IMR-90 (cell line): ENCODE measurements around the gene MACF1. TPM values are rescaled to one million over a fixed set of nuclear protein-coding genes. Genes with fewer than 3 reads are reported as not detected.

Experiments
- ATAC-seq: fragments of 200-7000 bp; cut with Tn5 transposase; 2 replicates; pipeline ENCODE4 v1.9.1; 2020; ENCODE audit warnings: low read depth, mild to moderate bottlenecking, moderate library complexity
- BruUV-seq: library from RNA; stranded (reverse); fragments of 400-500 nt; replicated peaks from 2 replicates; lab custom pipeline; 2021; lab: Mats Ljungman, UMichigan
- CTCF ChIA-PET: fragments of 300-600 bp; formaldehyde crosslinking; extraction: SDS; loops from one replicate; lab custom pipeline; 2021; ENCODE audit warnings: antibody characterized with exemption; lab: Yijun Ruan, JAX
- POLR2A ChIA-PET: fragments of 300-600 bp; sonication (Branson Sonifier 250); formaldehyde crosslinking; loops from one replicate; lab custom pipeline; 2022; ENCODE audit warnings: antibody characterized with exemption; ENCODE audit not compliant: unreplicated experiment; lab: Charles Lee
- DNase-seq: peaks from one replicate; pipeline ENCODE4 v3.0.0; 2013
- H2AFZ ChIP-seq: replicated peaks from 2 replicates; pipeline ENCODE3; 2013; ENCODE audit warnings: low read length, mild to moderate bottlenecking; ENCODE audit not compliant: poor library complexity
- H2AK5ac ChIP-seq: 2 replicates; pipeline ENCODE4 v1.6.1; 2013; ENCODE audit warnings: low read depth, low read length, inconsistent platforms
- H2AK9ac ChIP-seq: replicated peaks from 2 replicates; pipeline ENCODE3; 2013; ENCODE audit warnings: mild to moderate bottlenecking, low read depth, low read length, moderate library complexity; ENCODE audit not compliant: poor library complexity
- H2BK120ac ChIP-seq: 2 replicates; pipeline ENCODE4 v1.6.1; 2013; ENCODE audit warnings: low read depth, low read length, inconsistent platforms
- H2BK15ac ChIP-seq: 3 replicates; pipeline ENCODE4 v1.6.1; 2013; ENCODE audit warnings: low read depth, low read length, inconsistent platforms
- H2BK20ac ChIP-seq: 2 replicates; pipeline ENCODE4 v1.6.1; 2013; ENCODE audit warnings: low read depth, mild to moderate bottlenecking, inconsistent platforms, low read length, moderate library complexity
- H2BK5ac ChIP-seq: 2 replicates; pipeline ENCODE4 v1.6.1; 2013; ENCODE audit warnings: mild to moderate bottlenecking, low read depth, low read length, inconsistent platforms; ENCODE audit not compliant: poor library complexity, severe bottlenecking
- H3K14ac ChIP-seq: replicated peaks from 2 replicates; pipeline ENCODE4 v1.6.1; 2013; ENCODE audit warnings: low read depth, low read length, inconsistent platforms
- H3K18ac ChIP-seq: 2 replicates; pipeline ENCODE4 v1.6.1; 2013; ENCODE audit warnings: low read depth, low read length, control low read depth
- H3K23ac ChIP-seq: 2 replicates; pipeline ENCODE4 v1.6.1; 2013; ENCODE audit warnings: low read depth, low read length, inconsistent platforms
- H3K27ac ChIP-seq: 2 replicates; pipeline ENCODE4 v1.5.1; 2013; ENCODE audit warnings: mild to moderate bottlenecking, control low read depth, low read length; ENCODE audit not compliant: insufficient read depth
- H3K27me3 ChIP-seq: 2 replicates; pipeline ENCODE4 v1.6.1; 2013; ENCODE audit warnings: low read length; ENCODE audit not compliant: control insufficient read depth, insufficient read depth
- H3K36me3 ChIP-seq: 2 replicates; pipeline ENCODE4 v1.6.1; 2013; ENCODE audit warnings: low read length, mixed read lengths; ENCODE audit not compliant: control insufficient read depth, insufficient read depth
- H3K4ac ChIP-seq: 2 replicates; pipeline ENCODE4 v1.6.1; 2013; ENCODE audit warnings: low read depth, low read length, inconsistent platforms
- H3K4me1 ChIP-seq: 2 replicates; pipeline ENCODE4 v1.6.1; 2013; ENCODE audit warnings: low read length, mixed read lengths; ENCODE audit not compliant: control insufficient read depth, insufficient read depth
- H3K4me2 ChIP-seq: 2 replicates; pipeline ENCODE4 v1.6.1; 2013; ENCODE audit warnings: low read depth, mild to moderate bottlenecking, control low read depth, low read length, moderate library complexity
- H3K4me3 ChIP-seq: 2 replicates; pipeline ENCODE4 v1.5.1; 2013; ENCODE audit warnings: low read depth, mild to moderate bottlenecking, control low read depth, low read length, moderate library complexity; ENCODE audit not compliant: insufficient read depth
- H3K56ac ChIP-seq: 2 replicates; pipeline ENCODE4 v1.6.1; 2013; ENCODE audit warnings: low read length, inconsistent platforms; ENCODE audit not compliant: insufficient read depth; ENCODE audit errors: extremely low read depth
- H3K79me1 ChIP-seq, 2 experiments: 2 replicates each; pipeline ENCODE4 v1.6.1; 2013; ENCODE audit warnings: low read length in 2 of 2, inconsistent platforms in 1 of 2, low read depth in 1 of 2
- H3K9ac ChIP-seq: 2 replicates; pipeline ENCODE4 v1.6.1; 2013; ENCODE audit warnings: low read depth, low read length, control low read depth
- H3K9me1 ChIP-seq: 2 replicates; pipeline ENCODE4 v1.6.1; 2013; ENCODE audit warnings: low read length, inconsistent platforms; ENCODE audit not compliant: insufficient read depth
- H3K9me3 ChIP-seq: 2 replicates; pipeline ENCODE4 v1.6.1; 2013; ENCODE audit warnings: low read length; ENCODE audit not compliant: control insufficient read depth, insufficient read depth
- H4K20me1 ChIP-seq: 2 replicates; pipeline ENCODE4 v1.6.1; 2013; ENCODE audit warnings: low read length, inconsistent platforms; ENCODE audit not compliant: insufficient read depth
- H4K5ac ChIP-seq: 2 replicates; pipeline ENCODE4 v1.6.1; 2013; ENCODE audit warnings: mild to moderate bottlenecking, low read depth, low read length, control low read depth
- H4K8ac ChIP-seq, 2 experiments: 2 replicates each; pipeline ENCODE4 v1.6.1; 2013; ENCODE audit warnings: low read depth in 2 of 2, low read length in 2 of 2, control low read depth in 1 of 2, inconsistent platforms in 1 of 2
- H4K91ac ChIP-seq: 2 replicates; pipeline ENCODE4 v1.6.1; 2013; ENCODE audit warnings: low read depth, low read length, inconsistent platforms; ENCODE audit not compliant: insufficient read depth
- CEBPB ChIP-seq: IDR thresholded peaks from 2 replicates; pipeline ENCODE4 v1.6.1; 2012; ENCODE audit warnings: low read depth, low read length, improper control_type of control experiment
- CHD1 ChIP-seq: IDR thresholded peaks from 2 replicates; pipeline ENCODE4 v1.6.1; 2012; ENCODE audit warnings: low read depth, low read length, improper control_type of control experiment
- FOS ChIP-seq: fragments of 150-350 bp; IDR thresholded peaks from 2 replicates; pipeline ENCODE4 v1.6.1; 2016; ENCODE audit warnings: low read depth, low read length
- MAFK ChIP-seq: IDR thresholded peaks from 2 replicates; pipeline ENCODE4 v1.6.1; 2012; ENCODE audit warnings: low read depth, low read length, improper control_type of control experiment
- MXI1 ChIP-seq: IDR thresholded peaks from 2 replicates; pipeline ENCODE4 v1.6.1; 2012; ENCODE audit warnings: low read depth, mild to moderate bottlenecking, low read length, moderate library complexity, borderline replicate concordance
- POLR2A ChIP-seq: IDR thresholded peaks from 2 replicates; pipeline ENCODE4 v1.6.1; 2012; ENCODE audit warnings: mild to moderate bottlenecking, low read depth, low read length
- RFX5 ChIP-seq: IDR thresholded peaks from 2 replicates; pipeline ENCODE4 v1.8.0; 2012; ENCODE audit warnings: low read depth, mild to moderate bottlenecking, low read length, moderate library complexity
- SMC3 ChIP-seq: fragments of 150-350 bp; IDR thresholded peaks from 2 replicates; pipeline ENCODE4 v1.6.1; 2016; ENCODE audit warnings: low read depth, mild to moderate bottlenecking, antibody characterized with exemption, low read length, moderate library complexity
- WGBS, 2 experiments: methylation state at CpG; one replicate each; pipeline versions ENCODE4 v1.1.5 to v1.1.7; 2013; ENCODE audit warnings: missing lambda C conversion rate in 2 of 2; ENCODE audit not compliant: insufficient read length in 1 of 2; ENCODE audit errors: extremely low coverage in 2 of 2; 5-methylcytosine and 5-hydroxymethylcytosine counted together
- dilution Hi-C: fragments of 300-500 bp; cut with HindIII; formaldehyde crosslinking; loops from one replicate; pipeline ENCODE4 v1.14.3; 2018; ENCODE audit warnings: low sequenced_read_pairs; ENCODE audit not compliant: unreplicated experiment
- in situ Hi-C: fragments of 300-500 bp; cut with MboI; formaldehyde crosslinking; loops from 3 replicates; pipeline ENCODE4 v1.14.3; 2019; ENCODE audit warnings: low sequenced_read_pairs, inconsistent platforms, mixed read lengths
- intact Hi-C: fragments of 100-400 bp; cut with micrococcal nuclease; formaldehyde crosslinking; loops from 2 replicates; pipeline ENCODE4 v1.10.0; 2022
- polyA plus RNA-seq, 3 experiments: library from polyadenylated mRNA; depleted of rRNA; stranded (reverse); fragments of >200 nt; gene quantifications; 2 replicates each; pipeline ENCODE4 v1.2.3, GENCODE V29; 2012; ENCODE audit warnings: low replicate concordance in 1 of 3
- total RNA-seq: library from RNA; depleted of rRNA; stranded (reverse); fragments of >200 nt; gene quantifications from 2 replicates; pipeline ENCODE4 v1.2.3, GENCODE V29; 2012
- TF ChIP-seq, protein P1 (sequence below): conservative IDR thresholded peaks from 2 replicates; pipeline ENCODE4 v1.5.1; 2012; ENCODE audit warnings: mild to moderate bottlenecking, low read depth, low read length, improper control_type of control experiment
- TF ChIP-seq, protein P2 (sequence below): fragments of 150-350 bp; IDR thresholded peaks from 2 replicates; pipeline ENCODE4 v1.6.1; 2017; ENCODE audit warnings: mild to moderate bottlenecking, antibody characterized with exemption, low read length, low read depth
- TF ChIP-seq, protein P3 (sequence below): fragments of 150-350 bp; IDR thresholded peaks from 2 replicates; pipeline ENCODE4 v1.6.1; 2016; ENCODE audit warnings: low read depth, mild to moderate bottlenecking, low read length, moderate library complexity, borderline replicate concordance

MACF1 gene
- total and polyA plus RNA-seq, 2 of the 4 experiments (the other 2 are of a cell fraction), result 67.6 to 369 TPM

DNA sequence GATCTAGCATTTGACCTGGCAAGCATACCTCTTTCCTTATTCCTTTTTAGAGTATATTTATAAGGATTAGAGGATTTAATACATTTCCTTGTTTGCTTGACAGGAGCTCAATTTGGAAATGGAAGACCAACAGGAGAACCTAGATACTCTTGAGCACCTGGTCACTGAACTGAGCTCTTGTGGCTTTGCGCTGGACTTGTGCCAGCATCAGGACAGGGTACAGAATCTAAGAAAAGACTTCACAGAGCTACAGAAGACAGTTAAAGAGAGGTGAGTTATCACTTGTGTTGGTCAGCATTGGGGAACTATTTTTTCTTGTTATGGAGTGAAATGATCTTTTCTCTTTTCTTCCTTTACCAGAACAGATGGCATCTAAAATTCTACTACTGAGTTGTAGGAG, 163.6 kb downstream of the MACF1 start:
- no peaks in the 10 kb centered on the region for H3K9me3 ChIP-seq
- H2BK5ac ChIP-seq, result no peak overlapping the region
- peaks cover 42% of the 10 kb centered on the region for H3K36me3 ChIP-seq
- DNase-seq (no peak), ATAC-seq (no peak)
- TF ChIP-seq, protein P1, sequence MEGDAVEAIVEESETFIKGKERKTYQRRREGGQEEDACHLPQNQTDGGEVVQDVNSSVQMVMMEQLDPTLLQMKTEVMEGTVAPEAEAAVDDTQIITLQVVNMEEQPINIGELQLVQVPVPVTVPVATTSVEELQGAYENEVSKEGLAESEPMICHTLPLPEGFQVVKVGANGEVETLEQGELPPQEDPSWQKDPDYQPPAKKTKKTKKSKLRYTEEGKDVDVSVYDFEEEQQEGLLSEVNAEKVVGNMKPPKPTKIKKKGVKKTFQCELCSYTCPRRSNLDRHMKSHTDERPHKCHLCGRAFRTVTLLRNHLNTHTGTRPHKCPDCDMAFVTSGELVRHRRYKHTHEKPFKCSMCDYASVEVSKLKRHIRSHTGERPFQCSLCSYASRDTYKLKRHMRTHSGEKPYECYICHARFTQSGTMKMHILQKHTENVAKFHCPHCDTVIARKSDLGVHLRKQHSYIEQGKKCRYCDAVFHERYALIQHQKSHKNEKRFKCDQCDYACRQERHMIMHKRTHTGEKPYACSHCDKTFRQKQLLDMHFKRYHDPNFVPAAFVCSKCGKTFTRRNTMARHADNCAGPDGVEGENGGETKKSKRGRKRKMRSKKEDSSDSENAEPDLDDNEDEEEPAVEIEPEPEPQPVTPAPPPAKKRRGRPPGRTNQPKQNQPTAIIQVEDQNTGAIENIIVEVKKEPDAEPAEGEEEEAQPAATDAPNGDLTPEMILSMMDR, result no peak
- TF ChIP-seq, protein P2, sequence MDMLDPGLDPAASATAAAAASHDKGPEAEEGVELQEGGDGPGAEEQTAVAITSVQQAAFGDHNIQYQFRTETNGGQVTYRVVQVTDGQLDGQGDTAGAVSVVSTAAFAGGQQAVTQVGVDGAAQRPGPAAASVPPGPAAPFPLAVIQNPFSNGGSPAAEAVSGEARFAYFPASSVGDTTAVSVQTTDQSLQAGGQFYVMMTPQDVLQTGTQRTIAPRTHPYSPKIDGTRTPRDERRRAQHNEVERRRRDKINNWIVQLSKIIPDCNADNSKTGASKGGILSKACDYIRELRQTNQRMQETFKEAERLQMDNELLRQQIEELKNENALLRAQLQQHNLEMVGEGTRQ, result no peak
- TF ChIP-seq CHD1 (no peak), FOS (no peak), CEBPB (no peak), RFX5 (no peak), MAFK (no peak), POLR2A (no peak), SMC3 (no peak), MXI1 (no peak)
- TF ChIP-seq, protein P3, sequence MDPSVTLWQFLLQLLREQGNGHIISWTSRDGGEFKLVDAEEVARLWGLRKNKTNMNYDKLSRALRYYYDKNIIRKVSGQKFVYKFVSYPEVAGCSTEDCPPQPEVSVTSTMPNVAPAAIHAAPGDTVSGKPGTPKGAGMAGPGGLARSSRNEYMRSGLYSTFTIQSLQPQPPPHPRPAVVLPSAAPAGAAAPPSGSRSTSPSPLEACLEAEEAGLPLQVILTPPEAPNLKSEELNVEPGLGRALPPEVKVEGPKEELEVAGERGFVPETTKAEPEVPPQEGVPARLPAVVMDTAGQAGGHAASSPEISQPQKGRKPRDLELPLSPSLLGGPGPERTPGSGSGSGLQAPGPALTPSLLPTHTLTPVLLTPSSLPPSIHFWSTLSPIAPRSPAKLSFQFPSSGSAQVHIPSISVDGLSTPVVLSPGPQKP, result no peak
- no CpG with 5 or more reads among the region's 1 CpG for WGBS, 2 experiments
- H2AK5ac ChIP-seq, result no peak overlapping the region
- no peaks in the 10 kb centered on the region for H4K20me1 ChIP-seq
- ChIA-PET CTCF (interaction anchor here (0.6 to 1.6 kb wide), 2 partner anchors 10 to 171 kb away, joined by 3 read pairs; no protein-coding TSS in a partner anchor), POLR2A (no interaction called here)
- in situ Hi-C loops (no loop called here), dilution Hi-C loops (loop anchor here (25.0 kb wide), 1 partner anchor 94 kb away; no protein-coding TSS in a partner anchor), intact Hi-C loops (loop anchor here (5.0 kb wide), 1 partner anchor 69 kb away; no protein-coding TSS in a partner anchor)
- no peak overlapping the region for H2AK9ac ChIP-seq
- no TSS peak for BruUV-seq
- H3K4me3 ChIP-seq, result no peak overlapping the region
- H3K4ac ChIP-seq, result no peak overlapping the region
- H3K18ac ChIP-seq, result no peak overlapping the region
- H3K4me1 ChIP-seq, result 0 out of 2 replicates have a peak, but pooled peaks cover 1% of the 10 kb centered on the region
- H3K27ac ChIP-seq, result no peak overlapping the region
- H2BK15ac ChIP-seq, result no peak overlapping the region
- H3K9me1 ChIP-seq, result no peaks in the 10 kb centered on the region; the same call in none of the 2 replicates
- H2BK20ac ChIP-seq, result no peak overlapping the region
- peaks cover 3 to 25% of the 10 kb centered on the region in 2 experiments; a peak in 3 of 4 replicates for H3K79me1 ChIP-seq
- H3K9ac ChIP-seq, result no peak overlapping the region
- no peak overlapping the region for H3K23ac ChIP-seq
- H4K5ac ChIP-seq, result no peak overlapping the region
- H4K8ac ChIP-seq, result no peak overlapping the region
- no peak overlapping the region for H2BK120ac ChIP-seq
- H3K14ac ChIP-seq, result no peak overlapping the region
- no peak overlapping the region for H2AFZ ChIP-seq
- H3K56ac ChIP-seq, result no peak overlapping the region
- H3K27me3 ChIP-seq, result no peaks in the 10 kb centered on the region
- no peak overlapping the region for H3K4me2 ChIP-seq
- H4K91ac ChIP-seq, result no peak overlapping the region
